BLaER1 treated with 17β-estradiol and CSF1 and Interleukin-3, amounts not matched to agents 10 nM and 100 nM (cell line): ENCODE data around the gene SFMBT2.
A peak's percentile ranks its signal among the peaks of the same experiment; 100 is the strongest.

ENCODE experiments used
- H3K27ac ChIP-seq, 11 experiments: shearing (Covaris generic); formaldehyde crosslinking; 2 replicates each; pipeline ENCODE4 v1.8.1; 2022
- H3K27me3 ChIP-seq, 11 experiments: shearing (Covaris generic); formaldehyde crosslinking; 2 replicates each; pipeline ENCODE4 v1.8.1; 2022
- H3K36me3 ChIP-seq, 11 experiments: shearing (Covaris generic); formaldehyde crosslinking; 2 replicates each; pipeline ENCODE4 v1.8.1; 2022
- H3K4me1 ChIP-seq, 10 experiments: shearing (Covaris generic); formaldehyde crosslinking; 2 replicates each; pipeline ENCODE4 v1.8.1; 2022
- H3K4me2 ChIP-seq, 11 experiments: shearing (Covaris generic); formaldehyde crosslinking; 2 replicates each; pipeline ENCODE4 v1.8.1; 2022
- H3K4me3 ChIP-seq, 10 experiments: shearing (Covaris generic); formaldehyde crosslinking; 2 replicates each; pipeline ENCODE4 v1.8.1; 2022
- H3K9ac ChIP-seq, 11 experiments: shearing (Covaris generic); formaldehyde crosslinking; 2 replicates each; pipeline ENCODE4 v1.8.1; 2022
- H3K9me3 ChIP-seq, 11 experiments: shearing (Covaris generic); formaldehyde crosslinking; replicated peaks in 1 of 11; 2 replicates each; pipeline ENCODE4 v1.8.1; 2022
- H4K20me1 ChIP-seq, 11 experiments: shearing (Covaris generic); formaldehyde crosslinking; 2 replicates each; pipeline ENCODE4 v1.8.1; 2022
- Cebpa-rat ChIP-seq, 11 experiments: shearing (Covaris generic); IDR thresholded peaks; 2 replicates each; pipeline ENCODE4 v1.8.1; 2022

Gene SFMBT2

DNA sequence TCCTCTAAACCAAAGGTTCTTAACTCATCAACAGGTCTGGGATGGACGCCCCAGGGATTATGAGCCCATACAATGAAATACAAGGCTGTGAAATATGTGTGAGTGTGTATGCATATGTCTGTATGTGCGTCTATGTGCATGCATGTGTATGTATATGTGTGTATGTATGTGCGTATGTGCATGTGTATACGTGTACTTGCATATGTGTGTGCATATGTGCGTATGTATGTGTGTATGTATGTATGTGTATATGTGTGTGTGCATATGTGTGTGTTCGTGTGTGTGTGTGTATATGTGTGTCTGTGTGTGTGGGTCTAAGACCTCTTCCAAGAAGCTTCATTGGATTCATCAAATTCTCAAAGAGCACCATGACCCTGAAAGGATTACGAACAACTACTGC is 112.3 kb downstream of the SFMBT2 start:
- Histone ChIP-seq H3K9me3 (peaks cover 0 to 41% (median 12%) of the 10 kb centered on the region in 11 experiments; a peak in 13 of 22 replicates), H3K9ac (no peak overlapping the region), H3K4me1 (peaks cover 0 to 22% (median 7%) of the 10 kb centered on the region in 10 experiments; a peak in 8 of 20 replicates), H3K4me3 (no peak overlapping the region), H3K4me2 (no peak overlapping the region), H3K27me3 (no peaks in the 10 kb centered on the region), H4K20me1 (peaks cover 0 to 63% (median 39%) of the 10 kb centered on the region in 11 experiments; a peak in 12 of 22 replicates), H3K27ac (no peak overlapping the region), H3K36me3 (peaks cover 0 to 89% (median 72%) of the 10 kb centered on the region in 11 experiments; a peak in 17 of 22 replicates)
- TF ChIP-seq Cebpa-rat (IDR thresholded peaks at IDR 0.05): no peak

DNA sequence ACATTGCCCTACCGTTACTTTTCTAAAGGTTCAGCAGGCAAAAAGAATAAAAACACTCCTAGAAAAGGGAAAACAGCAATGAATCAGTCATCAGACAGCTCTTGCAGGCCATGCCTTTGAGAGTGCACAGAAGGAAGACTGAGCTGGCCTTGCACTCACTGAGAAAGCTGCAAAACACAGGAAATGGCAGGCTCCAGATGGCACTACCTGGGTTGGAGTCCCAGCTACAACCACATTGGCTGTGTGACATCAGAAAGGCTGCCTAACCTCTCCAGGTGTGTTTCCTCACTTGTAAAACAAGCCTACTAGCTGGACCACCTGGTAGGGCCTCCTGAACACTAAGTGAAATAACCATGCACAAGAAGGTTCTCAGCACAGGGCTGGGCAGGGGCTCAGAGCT is 113.7 kb downstream of the SFMBT2 start:
- peaks cover 0 to 38% (median 12%) of the 10 kb centered on the region in 11 experiments; a peak in 13 of 22 replicates for H3K9me3 ChIP-seq
- peaks cover 0 to 89% (median 73%) of the 10 kb centered on the region in 11 experiments; a peak in 17 of 22 replicates for H3K36me3 ChIP-seq
- no peak for TF ChIP-seq Cebpa-rat (IDR thresholded peaks at IDR 0.05)

GRCh38 chr10:7296648-7297047 is 114.2 kb downstream of the SFMBT2 start:
- Histone ChIP-seq H4K20me1 (peaks cover 0 to 78% (median 47%) of the 10 kb centered on the region in 11 experiments; a peak in 12 of 22 replicates), H3K36me3 (peaks cover 0 to 89% (median 73%) of the 10 kb centered on the region in 11 experiments; a peak in 17 of 22 replicates), H3K4me3 (no peak overlapping the region), H3K9me3 (peaks cover 0 to 35% (median 10%) of the 10 kb centered on the region in 11 experiments; a peak in 15 of 22 replicates), H3K4me1 (peaks cover 0 to 12% (median 4%) of the 10 kb centered on the region in 10 experiments; a peak in 5 of 20 replicates), H3K4me2 (no peak overlapping the region), H3K27me3 (no peaks in the 10 kb centered on the region), H3K27ac (no peak overlapping the region), H3K9ac (no peak overlapping the region)
- TF ChIP-seq Cebpa-rat (IDR thresholded peaks at IDR 0.05): no peak

More for the DNA sequence above, 113.7 kb downstream of the SFMBT2 start:
- H3K4me1 ChIP-seq: peaks cover 0 to 12% (median 5%) of the 10 kb centered on the region in 10 experiments; a peak in 5 of 20 replicates
- H4K20me1 ChIP-seq: peaks cover 0 to 75% (median 43%) of the 10 kb centered on the region in 11 experiments; a peak in 12 of 22 replicates
- H3K27me3 ChIP-seq: no peaks in the 10 kb centered on the region
- H3K4me3 ChIP-seq: no peak overlapping the region
- H3K9ac ChIP-seq: no peak overlapping the region
- no peak overlapping the region for H3K27ac ChIP-seq
- H3K4me2 ChIP-seq: no peak overlapping the region

DNA sequence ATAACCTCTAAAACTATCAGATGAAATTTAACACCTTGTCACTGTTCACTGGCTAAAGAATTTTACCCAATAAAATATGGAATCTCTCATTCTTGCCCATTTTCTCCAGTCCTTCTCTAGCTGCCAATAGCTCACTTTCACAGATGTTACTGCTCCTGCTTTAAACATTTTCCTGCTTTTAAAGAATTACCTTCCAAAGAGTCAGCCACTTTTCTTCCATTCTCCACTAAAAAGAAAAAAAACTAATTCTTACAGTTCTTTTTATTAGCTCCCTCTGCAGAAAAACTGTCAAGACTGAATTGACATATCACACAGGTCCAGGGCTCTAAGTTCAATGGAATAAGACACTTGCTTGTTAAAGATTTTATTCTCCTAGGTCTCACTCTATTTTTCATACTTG is 114.8 kb downstream of the SFMBT2 start:
- Histone ChIP-seq H3K4me1 (peaks cover 0 to 12% (median 4%) of the 10 kb centered on the region in 10 experiments; a peak in 5 of 20 replicates), H3K9me3 (peaks cover 0 to 35% (median 12%) of the 10 kb centered on the region in 11 experiments; a peak in 15 of 22 replicates), H3K36me3 (peaks cover 0 to 89% (median 73%) of the 10 kb centered on the region in 11 experiments; a peak in 19 of 22 replicates)

DNA sequence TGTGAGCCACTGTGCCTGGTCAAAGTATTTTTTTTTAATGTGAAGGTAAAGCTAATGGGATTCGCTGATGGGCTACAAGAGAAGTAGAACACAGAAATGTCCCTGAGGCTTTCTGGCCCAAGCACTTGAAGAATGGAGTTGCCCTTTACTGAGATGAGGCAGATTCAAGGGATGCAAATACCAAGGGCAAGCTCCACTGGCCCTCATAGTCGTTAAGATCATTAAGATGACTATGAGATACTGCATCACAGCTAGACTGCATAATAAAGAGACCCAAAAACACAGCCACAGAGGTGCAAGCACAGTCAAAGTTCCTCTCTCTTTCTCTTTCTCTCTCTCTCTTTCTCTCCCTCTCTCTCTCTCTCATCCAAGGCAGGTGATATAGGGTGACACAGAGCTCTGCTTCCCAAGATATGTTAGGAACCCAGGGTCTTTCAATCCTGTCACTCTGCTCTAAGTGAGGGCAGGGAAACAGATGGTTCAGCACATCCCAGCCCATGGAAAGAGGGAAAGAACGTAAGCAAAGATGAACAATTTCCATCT is 117.4 kb downstream of the SFMBT2 start:
- H3K9ac ChIP-seq: no peak overlapping the region
- H4K20me1 ChIP-seq: peaks cover 0 to 96% (median 45%) of the 10 kb centered on the region in 11 experiments; a peak in 12 of 22 replicates
- no peaks in the 10 kb centered on the region for H3K27me3 ChIP-seq
- TF ChIP-seq Cebpa-rat (IDR thresholded peaks at IDR 0.05): no peak
- peaks cover 0 to 36% (median 15%) of the 10 kb centered on the region in 11 experiments; a peak in 14 of 22 replicates for H3K9me3 ChIP-seq
- peaks cover 0 to 21% (median 4%) of the 10 kb centered on the region in 10 experiments; a peak in 5 of 20 replicates for H3K4me1 ChIP-seq
- H3K36me3 ChIP-seq: peaks cover 0 to 89% (median 69%) of the 10 kb centered on the region in 11 experiments; a peak in 19 of 22 replicates
- peak overlapping the region in 1 of 11 experiments; percentile 16; a peak in 1 of 22 replicates for H3K4me2 ChIP-seq
- H3K4me3 ChIP-seq: no peak overlapping the region
- H3K27ac ChIP-seq: peak overlapping the region in 1 of 11 experiments; percentile 5; a peak in 1 of 22 replicates

More for the DNA sequence above, 114.8 kb downstream of the SFMBT2 start:
- Histone ChIP-seq H4K20me1 (peaks cover 0 to 78% (median 50%) of the 10 kb centered on the region in 11 experiments; a peak in 12 of 22 replicates), H3K27ac (no peak overlapping the region), H3K9ac (no peak overlapping the region), H3K4me3 (no peak overlapping the region), H3K4me2 (no peak overlapping the region), H3K27me3 (no peaks in the 10 kb centered on the region)
- no peak for TF ChIP-seq Cebpa-rat (IDR thresholded peaks at IDR 0.05)

- Histone ChIP-seq H3K27me3 (no peaks in the 10 kb centered on the region), H3K4me1 (peaks cover 0 to 14% (median 1%) of the 10 kb centered on the region in 10 experiments; a peak in 4 of 20 replicates), H3K4me2 (no peak overlapping the region), H3K36me3 (peaks cover 0 to 89% (median 67%) of the 10 kb centered on the region in 11 experiments; a peak in 19 of 22 replicates), H3K9me3 (peaks cover 0 to 32% (median 12%) of the 10 kb centered on the region in 11 experiments; a peak in 14 of 22 replicates), H3K9ac (no peak overlapping the region), H3K27ac (no peak overlapping the region; a peak in 1 of 22 replicates), H3K4me3 (no peak overlapping the region), H4K20me1 (peaks cover 0 to 94% (median 38%) of the 10 kb centered on the region in 11 experiments; a peak in 13 of 22 replicates)
- no peak for TF ChIP-seq Cebpa-rat (IDR thresholded peaks at IDR 0.05)
Measured at GRCh38 chr10:7291487-7292270, 119.2 kb downstream of the SFMBT2 start.

DNA sequence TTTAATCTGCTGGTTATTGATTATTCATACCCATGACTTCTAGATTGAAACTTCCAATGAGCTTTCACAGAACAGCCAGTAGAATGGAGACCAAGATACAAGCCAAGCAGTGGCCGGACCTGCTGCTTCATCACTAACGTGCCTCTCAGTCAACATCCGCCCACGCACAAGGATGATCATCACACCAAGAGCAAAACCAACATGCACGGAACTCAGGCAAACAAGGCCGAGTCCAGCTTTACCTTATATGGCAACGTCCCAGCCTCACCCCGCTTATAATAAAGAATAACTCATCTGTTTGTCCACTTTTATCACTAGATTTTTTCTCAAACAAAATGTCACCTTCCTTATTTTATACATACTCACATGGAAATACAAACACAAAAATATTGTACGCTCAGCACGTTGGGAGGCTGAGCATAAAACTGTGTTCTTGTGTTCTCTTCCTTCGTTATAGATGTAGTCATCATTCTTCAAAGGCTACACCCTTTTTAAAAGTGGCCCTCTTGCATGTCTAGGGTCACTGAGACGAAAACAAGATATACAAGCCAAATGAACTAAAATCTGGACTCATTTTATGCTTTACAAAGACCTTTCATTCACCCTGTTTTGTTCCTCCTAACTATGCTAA is 122.7 kb downstream of the SFMBT2 start:
- no peak for TF ChIP-seq Cebpa-rat (IDR thresholded peaks at IDR 0.05)
- H4K20me1 ChIP-seq: peaks cover 0 to 71% (median 20%) of the 10 kb centered on the region in 11 experiments; a peak in 13 of 22 replicates

GRCh38 chr10:7287377-7287776 is 123.5 kb downstream of the SFMBT2 start:
- TF ChIP-seq Cebpa-rat (IDR thresholded peaks at IDR 0.05): no peak
- Histone ChIP-seq H3K9me3 (peaks cover 0 to 29% (median 12%) of the 10 kb centered on the region in 11 experiments; a peak in 12 of 22 replicates), H3K36me3 (peaks cover 0 to 100% (median 81%) of the 10 kb centered on the region in 11 experiments; a peak in 19 of 22 replicates), H3K4me2 (no peak overlapping the region), H3K4me3 (no peak overlapping the region), H3K4me1 (peaks cover 0 to 9% (median 7%) of the 10 kb centered on the region in 10 experiments; a peak in 7 of 20 replicates), H3K27ac (no peak overlapping the region), H3K9ac (no peak overlapping the region), H4K20me1 (peaks cover 0 to 63% (median 19%) of the 10 kb centered on the region in 11 experiments; a peak in 13 of 22 replicates), H3K27me3 (no peaks in the 10 kb centered on the region)

More for the DNA sequence above, 122.7 kb downstream of the SFMBT2 start:
- no peak overlapping the region for H3K9ac ChIP-seq
- peaks cover 0 to 100% (median 81%) of the 10 kb centered on the region in 11 experiments; a peak in 19 of 22 replicates for H3K36me3 ChIP-seq
- H3K27ac ChIP-seq: no peak overlapping the region
- no peak overlapping the region for H3K4me2 ChIP-seq
- no peaks in the 10 kb centered on the region for H3K27me3 ChIP-seq
- H3K4me1 ChIP-seq: peaks cover 0 to 9% (median 7%) of the 10 kb centered on the region in 10 experiments; a peak in 6 of 20 replicates
- H3K9me3 ChIP-seq: peaks cover 0 to 29% (median 12%) of the 10 kb centered on the region in 11 experiments; a peak in 12 of 22 replicates
- no peak overlapping the region for H3K4me3 ChIP-seq
